Activated CD8-positive, alpha-beta T cell treated with anti-CD3 and anti-CD28 coated beads, Interleukin-2, amount 10 ng/mL, durations not matched to agents 7 days and 5 days (primary cell): Measurements from ENCODE around the gene ZBTB7C. TPM values are rescaled to one million over a fixed set of nuclear protein-coding genes. Genes with fewer than 3 reads are reported as not detected.

Source experiments
- ATAC-seq: fragments of 150-1000 bp; cut with Tn5 transposase; one replicate; pipeline ENCODE4 v1.10.0; 2021; ENCODE audit warnings: moderate library complexity
- CTCF ChIA-PET: fragments of 350-600 bp; sonication (Branson Sonifier 250); formaldehyde crosslinking; loops from one replicate; lab custom pipeline; 2021; ENCODE audit warnings: antibody characterized with exemption; lab: Charles Lee
- POLR2A ChIA-PET: fragments of 350-600 bp; sonication (Branson Sonifier 250); formaldehyde crosslinking; loops from one replicate; lab custom pipeline; 2021; ENCODE audit warnings: antibody characterized with exemption; lab: Charles Lee
- DNase-seq: peaks from one replicate; pipeline ENCODE4 v3.0.0-alpha.2; 2020
- H3K27ac Mint-ChIP-seq: one replicate; pipeline ENCODE4 v1.8.0; 2021; ENCODE audit warnings: mild to moderate bottlenecking, mixed read lengths
- H3K27me3 Mint-ChIP-seq: one replicate; pipeline ENCODE4 v1.8.0; 2021; ENCODE audit warnings: low read depth, mixed read lengths
- H3K36me3 Mint-ChIP-seq: one replicate; pipeline ENCODE4 v1.8.0; 2021; ENCODE audit warnings: low read depth, mixed read lengths
- H3K4me1 Mint-ChIP-seq: one replicate; pipeline ENCODE4 v1.8.0; 2021; ENCODE audit warnings: low read depth, mixed read lengths
- H3K4me3 Mint-ChIP-seq: one replicate; pipeline ENCODE4 v1.8.0; 2021; ENCODE audit warnings: mild to moderate bottlenecking, mixed read lengths
- H3K9me3 Mint-ChIP-seq: one replicate; pipeline ENCODE4 v1.8.0; 2022; ENCODE audit warnings: mixed read lengths; ENCODE audit not compliant: insufficient read depth
- total RNA-seq, 2 experiments: library from RNA; stranded (reverse); gene quantifications; one replicate each; pipeline ENCODE4 v1.2.3, GENCODE V29; 2021

ZBTB7C gene
- total RNA-seq, 2 experiments from 2014 or later, result not detected

DNA sequence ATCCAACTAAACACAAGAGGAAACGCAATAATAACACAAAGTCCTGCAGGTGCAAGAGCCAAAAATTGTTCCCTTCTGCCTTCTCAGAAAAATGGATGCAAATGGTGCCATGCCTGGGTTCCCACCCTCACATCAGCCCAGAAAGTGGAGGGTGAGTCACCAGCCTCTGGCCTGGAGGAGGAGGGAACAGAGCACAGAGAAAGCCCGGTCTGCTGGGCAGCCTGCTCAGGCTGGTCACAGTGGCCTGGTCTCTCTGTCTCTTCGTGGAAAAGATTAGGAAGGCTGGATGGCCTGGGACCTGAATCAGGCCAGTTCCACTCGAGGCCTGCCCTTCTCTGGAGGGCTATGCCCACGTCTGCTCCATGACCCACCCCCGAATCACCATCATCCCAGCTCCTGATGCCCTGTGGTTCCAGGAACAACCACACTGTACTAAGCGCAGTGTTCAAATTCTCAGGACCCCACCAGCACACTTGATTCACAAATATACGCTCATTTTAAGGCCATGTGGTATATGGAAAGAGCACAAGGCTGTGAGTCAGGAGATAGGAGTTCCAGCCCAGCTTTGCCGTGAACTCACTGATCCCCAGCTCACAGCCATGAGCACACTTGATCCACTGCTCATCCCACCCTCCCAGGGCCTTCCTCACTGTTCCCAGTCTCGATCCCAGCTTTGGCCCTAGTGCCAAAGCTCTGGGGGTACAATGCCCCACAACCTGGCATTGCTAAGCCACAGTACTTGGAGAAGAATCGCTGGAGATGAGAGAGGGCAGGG is 82.1 kb downstream of the ZBTB7C start:
- ATAC-seq, result no peak
- no peak for DNase-seq
- Mint-ChIP-seq H3K36me3 (no peaks in the 10 kb centered on the region), H3K27ac (no peak overlapping the region), H3K4me3 (no peak overlapping the region), H3K9me3 (no peaks in the 10 kb centered on the region), H3K27me3 (peaks cover 5% of the 10 kb centered on the region), H3K4me1 (no peaks in the 10 kb centered on the region)
- ChIA-PET POLR2A (no interaction called here), CTCF (no interaction called here)

DNA sequence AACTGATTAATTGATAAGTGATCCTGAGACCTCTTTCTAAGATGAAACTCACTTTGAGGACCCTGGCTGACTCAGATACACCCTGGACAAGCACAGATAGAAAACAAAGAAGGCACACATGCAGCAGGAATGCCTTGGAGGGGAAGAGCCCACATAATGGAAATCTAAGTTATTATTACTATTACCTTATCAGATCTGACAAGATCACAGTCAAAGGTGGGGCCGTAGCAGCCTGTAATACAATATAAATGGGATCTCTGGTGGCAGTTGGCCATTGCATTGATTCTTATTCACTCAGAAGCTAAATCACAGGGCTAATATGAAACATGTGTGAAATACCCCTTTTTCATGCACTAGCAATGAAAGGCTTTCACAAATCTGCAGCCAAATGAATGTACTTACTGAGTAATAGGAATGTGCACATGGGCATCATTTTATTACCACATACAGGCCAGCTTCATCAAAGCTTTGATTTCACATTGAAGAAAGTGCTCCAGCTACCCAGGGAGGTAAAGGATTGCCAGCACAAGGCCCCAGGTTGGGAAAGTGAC is 84.0 kb downstream of the ZBTB7C start:
- POLR2A ChIA-PET, result no interaction called here
- no peaks in the 10 kb centered on the region for H3K36me3 Mint-ChIP-seq
- no peak overlapping the region for H3K4me3 Mint-ChIP-seq
- CTCF ChIA-PET, result no interaction called here
- H3K27me3 Mint-ChIP-seq, result peaks cover 3% of the 10 kb centered on the region
- no peak for ATAC-seq
- no peaks in the 10 kb centered on the region for H3K9me3 Mint-ChIP-seq
- H3K4me1 Mint-ChIP-seq, result no peaks in the 10 kb centered on the region
- DNase-seq, result no peak
- H3K27ac Mint-ChIP-seq, result no peak overlapping the region

DNA sequence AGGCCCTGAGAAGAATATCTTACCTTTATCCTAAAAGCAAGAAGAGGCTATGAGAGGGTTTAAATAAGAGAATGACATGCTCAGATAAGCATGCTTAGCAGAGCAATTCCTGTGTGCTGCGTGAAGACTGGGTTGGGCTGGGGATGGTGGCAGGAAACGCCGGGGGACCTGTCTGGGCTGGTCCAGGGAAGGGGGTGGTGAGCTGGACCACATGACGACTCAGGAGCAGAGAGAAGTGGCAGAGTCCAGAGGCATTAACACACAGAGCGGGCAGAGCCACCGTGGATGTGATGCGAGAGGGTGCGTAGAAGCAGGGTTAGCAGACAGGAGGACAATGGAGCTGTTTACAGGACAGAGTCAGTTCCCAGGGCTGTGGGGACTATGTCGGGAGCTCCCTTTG is 84.5 kb downstream of the ZBTB7C start:
- no peak for ATAC-seq
- CTCF ChIA-PET, result no interaction called here
- no peaks in the 10 kb centered on the region for H3K36me3 Mint-ChIP-seq
- no peak overlapping the region for H3K4me3 Mint-ChIP-seq
- peaks cover 3% of the 10 kb centered on the region for H3K27me3 Mint-ChIP-seq
- DNase-seq, result no peak
- no peaks in the 10 kb centered on the region for H3K4me1 Mint-ChIP-seq
- H3K9me3 Mint-ChIP-seq, result no peaks in the 10 kb centered on the region
- H3K27ac Mint-ChIP-seq, result no peak overlapping the region
- POLR2A ChIA-PET, result no interaction called here

GRCh38 chr18:48323151-48323550 is 86.0 kb downstream of the ZBTB7C start:
- POLR2A ChIA-PET, result no interaction called here
- Mint-ChIP-seq H3K27me3 (peaks cover 3% of the 10 kb centered on the region), H3K36me3 (no peaks in the 10 kb centered on the region), H3K4me3 (no peak overlapping the region), H3K9me3 (no peaks in the 10 kb centered on the region), H3K27ac (no peak overlapping the region), H3K4me1 (no peaks in the 10 kb centered on the region)
- DNase-seq (no peak), ATAC-seq (no peak)
- CTCF ChIA-PET, result no interaction called here

GRCh38 chr18:48321536-48321935 is 87.6 kb downstream of the ZBTB7C start:
- Mint-ChIP-seq H3K27me3 (peaks cover 3% of the 10 kb centered on the region), H3K27ac (no peak overlapping the region), H3K4me3 (no peak overlapping the region), H3K36me3 (no peaks in the 10 kb centered on the region), H3K9me3 (no peaks in the 10 kb centered on the region), H3K4me1 (no peaks in the 10 kb centered on the region)
- no peak for ATAC-seq
- no peak for DNase-seq
- CTCF ChIA-PET, result no interaction called here
- POLR2A ChIA-PET, result no interaction called here

DNA sequence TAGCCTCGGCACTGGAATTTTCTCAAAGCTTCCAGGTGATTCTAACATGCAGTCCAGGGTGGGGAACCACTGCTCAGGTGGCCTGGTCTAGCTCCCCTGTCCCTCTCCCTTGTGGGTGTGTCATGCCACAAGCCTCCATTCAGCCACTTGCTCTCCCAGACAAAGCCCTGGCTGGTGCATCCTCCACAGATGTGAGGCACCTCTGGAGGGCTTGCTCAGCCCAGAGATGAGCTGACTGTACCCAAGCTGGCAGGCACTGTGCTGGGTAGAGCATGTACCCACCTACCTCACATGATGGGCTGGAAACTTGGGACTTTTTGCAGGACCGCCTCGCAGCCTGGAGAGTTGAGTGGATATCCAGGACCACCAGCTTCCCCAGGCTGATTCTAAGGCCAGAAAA is 88.1 kb downstream of the ZBTB7C start:
- ChIA-PET CTCF (no interaction called here), POLR2A (no interaction called here)
- Mint-ChIP-seq H3K4me1 (no peaks in the 10 kb centered on the region), H3K4me3 (no peak overlapping the region), H3K27ac (no peak overlapping the region), H3K27me3 (peaks cover 3% of the 10 kb centered on the region), H3K9me3 (no peaks in the 10 kb centered on the region), H3K36me3 (no peaks in the 10 kb centered on the region)
- ATAC-seq, result no peak
- no peak for DNase-seq

DNA sequence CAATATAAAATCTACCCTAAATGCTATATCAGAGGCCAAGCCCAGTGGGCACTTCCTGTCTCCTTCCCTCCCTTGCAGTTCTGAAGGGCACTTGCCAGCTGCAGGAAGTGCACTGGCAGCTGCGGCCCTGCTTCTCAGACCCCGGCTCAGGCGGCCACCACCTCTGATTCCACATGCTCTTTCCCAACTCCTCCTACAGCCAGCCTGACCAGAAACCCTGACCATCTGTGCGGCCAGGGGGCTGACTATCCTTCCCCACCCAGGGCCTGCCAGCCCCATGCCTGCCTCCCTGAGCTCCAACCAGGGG is 88.6 kb downstream of the ZBTB7C start:
- no peak overlapping the region for H3K4me3 Mint-ChIP-seq
- peaks cover 3% of the 10 kb centered on the region for H3K27me3 Mint-ChIP-seq
- H3K4me1 Mint-ChIP-seq, result no peaks in the 10 kb centered on the region
- no peak for ATAC-seq
- no peaks in the 10 kb centered on the region for H3K9me3 Mint-ChIP-seq
- no peak overlapping the region for H3K27ac Mint-ChIP-seq
- no peak for DNase-seq
- ChIA-PET POLR2A (no interaction called here), CTCF (no interaction called here)
- H3K36me3 Mint-ChIP-seq, result no peaks in the 10 kb centered on the region

DNA sequence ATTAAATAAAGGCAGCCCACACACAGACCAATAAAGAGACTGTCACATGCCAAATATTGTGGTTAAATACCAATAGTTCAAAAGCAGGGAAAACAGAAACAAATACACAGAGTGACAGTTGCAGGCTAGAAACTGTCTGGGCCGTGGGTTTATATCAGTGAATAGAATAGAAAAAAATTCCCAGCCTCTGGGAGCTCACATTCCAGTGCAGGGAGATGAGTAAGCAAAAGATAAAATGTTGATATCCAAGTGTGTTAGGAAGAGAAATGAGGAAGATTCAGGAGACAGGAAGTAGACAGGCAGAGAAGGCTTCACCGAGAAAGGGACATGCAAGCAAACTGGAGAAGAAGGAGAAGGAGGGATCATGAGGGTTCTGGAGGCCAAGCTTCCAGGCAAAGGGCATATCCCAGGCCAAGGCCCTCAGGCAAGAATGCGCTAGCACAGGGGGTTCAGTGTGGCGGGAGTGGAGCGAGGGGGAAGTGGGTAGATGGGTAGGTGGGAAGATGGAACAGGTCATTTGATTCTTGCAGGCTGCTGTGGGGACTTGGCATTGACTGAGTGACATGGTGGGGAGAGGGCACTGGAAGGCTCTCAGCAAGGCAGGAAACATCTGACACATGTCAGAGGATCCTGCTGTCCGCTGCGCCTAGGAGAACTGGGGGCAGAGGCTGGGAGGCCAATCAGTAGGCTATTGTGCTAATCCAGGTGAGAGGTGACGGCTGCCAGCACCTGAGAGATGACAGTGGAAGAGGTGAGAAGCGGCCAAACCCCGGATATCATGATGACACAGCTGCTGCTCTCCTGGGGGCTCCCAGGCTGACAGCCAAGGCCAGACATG is 89.2 kb downstream of the ZBTB7C start:
- H3K9me3 Mint-ChIP-seq, result no peaks in the 10 kb centered on the region
- no peak overlapping the region for H3K27ac Mint-ChIP-seq
- POLR2A ChIA-PET, result no interaction called here
- H3K4me3 Mint-ChIP-seq, result no peak overlapping the region
- no peak for DNase-seq
- no peaks in the 10 kb centered on the region for H3K36me3 Mint-ChIP-seq
- H3K4me1 Mint-ChIP-seq, result no peaks in the 10 kb centered on the region
- CTCF ChIA-PET, result no interaction called here
- peaks cover 3% of the 10 kb centered on the region for H3K27me3 Mint-ChIP-seq
- no peak for ATAC-seq

- Mint-ChIP-seq H3K36me3 (no peaks in the 10 kb centered on the region), H3K9me3 (no peaks in the 10 kb centered on the region), H3K27ac (no peak overlapping the region), H3K4me3 (no peak overlapping the region), H3K4me1 (no peaks in the 10 kb centered on the region), H3K27me3 (peaks cover 5% of the 10 kb centered on the region)
- ATAC-seq (no peak), DNase-seq (no peak)
- POLR2A ChIA-PET, result no interaction called here
- CTCF ChIA-PET, result no interaction called here
Measured at GRCh38 chr18:48318436-48318835, 90.7 kb downstream of the ZBTB7C start.

DNA sequence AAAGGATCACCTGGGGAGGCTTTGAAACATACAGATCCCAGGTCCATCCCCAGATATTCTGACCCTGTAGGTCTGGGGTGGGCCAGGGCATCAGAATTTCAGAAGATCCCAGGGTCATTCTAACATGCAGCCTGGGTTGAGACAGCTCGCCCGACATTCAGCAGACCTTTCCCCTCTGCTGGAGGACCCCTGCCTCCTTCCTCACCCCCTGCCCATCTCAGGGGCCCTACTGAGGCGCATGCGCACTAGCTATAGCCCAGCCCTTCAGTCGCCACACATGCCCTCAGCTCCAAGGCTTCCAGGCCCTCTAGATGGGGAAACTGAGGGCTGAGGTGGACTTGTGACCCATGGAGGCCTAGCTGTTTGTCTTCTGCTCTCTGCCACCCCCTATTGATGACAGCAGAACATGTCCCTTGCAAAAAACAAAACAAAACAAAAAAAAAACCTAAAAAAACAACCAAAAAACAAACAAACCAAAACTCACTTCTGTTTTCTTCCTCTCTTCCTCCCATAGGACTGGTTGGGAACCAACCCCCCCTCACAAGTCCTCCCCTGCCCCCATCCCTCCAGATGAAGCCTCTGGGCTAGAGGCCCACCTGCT is 91.3 kb downstream of the ZBTB7C start:
- no peak overlapping the region for H3K27ac Mint-ChIP-seq
- peaks cover 5% of the 10 kb centered on the region for H3K27me3 Mint-ChIP-seq
- ChIA-PET POLR2A (no interaction called here), CTCF (no interaction called here)
- ATAC-seq (no peak), DNase-seq (no peak)
- no peaks in the 10 kb centered on the region for H3K36me3 Mint-ChIP-seq
- no peaks in the 10 kb centered on the region for H3K9me3 Mint-ChIP-seq
- H3K4me3 Mint-ChIP-seq, result no peak overlapping the region
- no peaks in the 10 kb centered on the region for H3K4me1 Mint-ChIP-seq

DNA sequence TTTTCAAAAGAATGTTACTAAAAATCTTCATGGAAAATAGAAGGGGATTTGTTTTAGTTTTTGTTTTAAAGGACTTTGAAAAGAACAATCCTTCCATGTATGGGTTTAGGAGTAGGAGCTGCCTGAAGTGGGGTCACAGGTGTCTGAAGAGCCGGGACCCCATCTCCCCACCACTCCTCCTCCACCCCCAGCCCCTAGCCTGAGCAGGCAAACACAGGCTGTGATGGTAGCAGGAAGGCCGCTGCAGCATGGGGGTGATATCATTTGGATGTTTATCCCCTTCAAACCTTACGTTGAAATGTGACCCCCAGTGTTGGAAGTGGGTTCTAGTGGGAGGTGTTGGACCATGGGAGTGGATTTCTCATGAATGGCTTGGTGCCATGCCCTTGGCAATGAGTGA is 93.0 kb downstream of the ZBTB7C start:
- DNase-seq, result no peak
- no peaks in the 10 kb centered on the region for H3K4me1 Mint-ChIP-seq
- CTCF ChIA-PET, result no interaction called here
- H3K36me3 Mint-ChIP-seq, result no peaks in the 10 kb centered on the region
- no peak overlapping the region for H3K27ac Mint-ChIP-seq
- no peak overlapping the region for H3K4me3 Mint-ChIP-seq
- no peaks in the 10 kb centered on the region for H3K9me3 Mint-ChIP-seq
- POLR2A ChIA-PET, result no interaction called here
- H3K27me3 Mint-ChIP-seq, result peaks cover 5% of the 10 kb centered on the region
- no peak for ATAC-seq

GRCh38 chr18:48314690-48315089 is 94.5 kb downstream of the ZBTB7C start:
- no peaks in the 10 kb centered on the region for H3K9me3 Mint-ChIP-seq
- no peak overlapping the region for H3K27ac Mint-ChIP-seq
- no peak for ATAC-seq
- H3K4me1 Mint-ChIP-seq, result no peaks in the 10 kb centered on the region
- POLR2A ChIA-PET, result no interaction called here
- peaks cover 5% of the 10 kb centered on the region for H3K27me3 Mint-ChIP-seq
- DNase-seq, result no peak
- CTCF ChIA-PET, result no interaction called here
- H3K4me3 Mint-ChIP-seq, result no peak overlapping the region
- no peaks in the 10 kb centered on the region for H3K36me3 Mint-ChIP-seq
